GM23248 (cell line): ENCODE results near the gene CHST3.

Source experiments
- EZH2 ChIP-seq: fragments of 200-600 bp; sonication (generic); IDR thresholded peaks from 2 replicates; pipeline ENCODE4 v1.6.1; 2018; ENCODE audit warnings: antibody characterized with exemption, mild to moderate bottlenecking; ENCODE audit not compliant: insufficient read depth, poor library complexity, severe bottlenecking
- EZH2phosphoT487 ChIP-seq: fragments of 200-600 bp; sonication (generic); IDR thresholded peaks from 2 replicates; pipeline ENCODE4 v1.6.1; 2018; ENCODE audit warnings: antibody characterized with exemption, moderate library complexity, mild to moderate bottlenecking, low read depth; ENCODE audit not compliant: insufficient read depth

DNA sequence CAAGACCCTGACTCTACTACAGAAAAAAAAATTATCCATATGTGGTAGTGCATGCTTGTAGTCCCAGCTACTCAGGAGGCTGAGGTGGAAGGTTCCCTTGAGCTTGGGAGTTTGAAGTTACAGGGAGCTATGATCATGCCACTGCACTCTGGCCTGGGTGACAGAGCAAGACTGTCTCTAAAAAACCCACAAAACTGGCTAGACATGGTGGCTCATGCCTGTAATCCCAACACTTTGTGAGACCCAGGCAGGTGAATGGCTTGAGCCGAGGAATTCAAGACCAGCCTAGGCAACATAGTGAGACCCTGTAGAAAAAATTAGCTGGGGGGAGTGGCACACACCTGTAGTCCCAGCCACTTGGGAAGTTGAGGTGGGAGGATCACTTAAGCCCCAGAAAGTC is 32.9 kb upstream of the CHST3 start:
- TF ChIP-seq EZH2, result no peak
- no peak for TF ChIP-seq EZH2phosphoT487
